A172 (cell line): ENCODE results near the gene MRPL24. TPM values are rescaled to one million over a fixed set of nuclear protein-coding genes. Genes with fewer than 3 reads are reported as not detected.

ENCODE experiments used
- DNase-seq: peaks from one replicate; pipeline ENCODE4 v3.0.0-alpha.2; 2015; ENCODE audit warnings: low spot score
- total RNA-seq: library from RNA; depleted of rRNA; stranded (reverse); fragments of >200 nt; shearing (Covaris generic); gene quantifications from 2 replicates; pipeline ENCODE4 v1.2.3, GENCODE V29; 2014; rRNA removed

MRPL24 gene
- total RNA-seq, 1 experiment from 2014 or later: 138 TPM

- DNase-seq: no peak
These were observed 47.7 kb downstream of the MRPL24 start for GRCh38 chr1:156692925-156693847.

- no peak for DNase-seq
These were observed 48.4 kb downstream of the MRPL24 start for GRCh38 chr1:156692441-156692924.

GRCh38 chr1:156691665-156692440 lies 49.0 kb downstream of the MRPL24 start:
- peak; percentile 72 for DNase-seq

GRCh38 chr1:156691191-156691590 lies 49.7 kb downstream of the MRPL24 start:
- DNase-seq: no peak

- no peak for DNase-seq
These were observed 50.2 kb downstream of the MRPL24 start for GRCh38 chr1:156690675-156691036.

- no peak for DNase-seq
These were observed 50.8 kb downstream of the MRPL24 start for GRCh38 chr1:156689953-156690674.

- DNase-seq: peak; percentile 81
These were observed 51.6 kb downstream of the MRPL24 start for GRCh38 chr1:156689035-156689952.

Other genes starting within 250 kb of the MRPL24 start
- gene MEF2D, start 240.3 kb downstream of the MRPL24 start, total RNA-seq: 14.6 and 22.2 TPM in 2 replicates
- 58.9 and 66.2 TPM in 2 replicates for gene IQGAP3, start 168.5 kb downstream of the MRPL24 start, total RNA-seq
- gene TTC24, start 161.4 kb downstream of the MRPL24 start, total RNA-seq: not detected in 2 replicates
- 174 and 204 TPM in 2 replicates for gene NAXE, start 149.3 kb downstream of the MRPL24 start, total RNA-seq
- gene GPATCH4, start 139.6 kb downstream of the MRPL24 start, total RNA-seq: 53.1 and 54.1 TPM in 2 replicates
- 0.26 TPM in 1 of 2 replicates, not detected in the other for gene HAPLN2, start 121.7 kb downstream of the MRPL24 start, total RNA-seq
- not detected in 2 replicates for gene BCAN, start 99.0 kb downstream of the MRPL24 start, total RNA-seq
- 60.4 and 105 TPM in 2 replicates for gene NES, start 63.7 kb downstream of the MRPL24 start, total RNA-seq
- 5.4 and 6.3 TPM in 2 replicates for gene CRABP2, start 35.5 kb downstream of the MRPL24 start, total RNA-seq
- 4.9 and 5.7 TPM in 2 replicates for gene METTL25B, start 12.6 kb downstream of the MRPL24 start, total RNA-seq
- gene ISG20L2, start 12.3 kb downstream of the MRPL24 start, total RNA-seq: 18.9 and 25.6 TPM in 2 replicates
- gene HDGF, start 10.6 kb upstream of the MRPL24 start, total RNA-seq: 430 and 446 TPM in 2 replicates
- gene PRCC, start 26.4 kb upstream of the MRPL24 start, total RNA-seq: 40.3 and 51.5 TPM in 2 replicates
- 0.09 TPM in 1 of 2 replicates, not detected in the other for gene SH2D2A, start 75.8 kb upstream of the MRPL24 start, total RNA-seq
- gene INSRR, start 118.0 kb upstream of the MRPL24 start, total RNA-seq: not detected in 2 replicates
- gene NTRK1, start 119.8 kb upstream of the MRPL24 start, total RNA-seq: 0.16 and 0.24 TPM in 2 replicates
- 2.8 and 3.1 TPM in 2 replicates for gene PEAR1, start 152.6 kb upstream of the MRPL24 start, total RNA-seq
- not detected in 2 replicates for gene LRRC71, start 179.5 kb upstream of the MRPL24 start, total RNA-seq